BLaER1 treated with 17β-estradiol and CSF1 and Interleukin-3, amounts not matched to agents 10 nM and 100 nM (cell line): ENCODE results near the gene CASZ1.

ENCODE experiments used
- H3K27ac ChIP-seq, 11 experiments: shearing (Covaris generic); formaldehyde crosslinking; 2 replicates each; pipeline ENCODE4 v1.8.1; 2022
- H3K27me3 ChIP-seq, 11 experiments: shearing (Covaris generic); formaldehyde crosslinking; 2 replicates each; pipeline ENCODE4 v1.8.1; 2022
- H3K36me3 ChIP-seq, 11 experiments: shearing (Covaris generic); formaldehyde crosslinking; 2 replicates each; pipeline ENCODE4 v1.8.1; 2022
- H3K4me1 ChIP-seq, 10 experiments: shearing (Covaris generic); formaldehyde crosslinking; 2 replicates each; pipeline ENCODE4 v1.8.1; 2022
- H3K4me2 ChIP-seq, 11 experiments: shearing (Covaris generic); formaldehyde crosslinking; 2 replicates each; pipeline ENCODE4 v1.8.1; 2022
- H3K4me3 ChIP-seq, 10 experiments: shearing (Covaris generic); formaldehyde crosslinking; 2 replicates each; pipeline ENCODE4 v1.8.1; 2022
- H3K9ac ChIP-seq, 11 experiments: shearing (Covaris generic); formaldehyde crosslinking; 2 replicates each; pipeline ENCODE4 v1.8.1; 2022
- H3K9me3 ChIP-seq, 11 experiments: shearing (Covaris generic); formaldehyde crosslinking; replicated peaks in 1 of 11; 2 replicates each; pipeline ENCODE4 v1.8.1; 2022
- H4K20me1 ChIP-seq, 11 experiments: shearing (Covaris generic); formaldehyde crosslinking; 2 replicates each; pipeline ENCODE4 v1.8.1; 2022
- Cebpa-rat ChIP-seq, 11 experiments: shearing (Covaris generic); IDR thresholded peaks; 2 replicates each; pipeline ENCODE4 v1.8.1; 2022

Gene CASZ1

GRCh38 chr1:10677491-10678391, 118.7 kb downstream of the CASZ1 start:
- no peak for TF ChIP-seq Cebpa-rat (IDR thresholded peaks at IDR 0.05)
- H3K9ac ChIP-seq: peak overlapping the region in 5 of 11 experiments; percentile 27 to 52 (median 41); a peak in 8 of 22 replicates
- H3K4me1 ChIP-seq: peaks cover 25 to 70% (median 64%) of the 10 kb centered on the region in 10 experiments
- no peak overlapping the region for H3K4me3 ChIP-seq
- no peaks in the 10 kb centered on the region for H3K9me3 ChIP-seq
- H3K4me2 ChIP-seq: peak overlapping the region; percentile 23 to 85 (median 76); a peak in 21 of 22 replicates
- no peaks in the 10 kb centered on the region for H3K27me3 ChIP-seq
- H4K20me1 ChIP-seq: peaks cover 0 to 46% (median 8%) of the 10 kb centered on the region in 11 experiments; a peak in 8 of 22 replicates
- peak overlapping the region in 1 of 11 experiments; percentile 0; a peak in 1 of 22 replicates for H3K27ac ChIP-seq
- no peaks in the 10 kb centered on the region for H3K36me3 ChIP-seq

- H3K4me1 ChIP-seq: peaks cover 25 to 62% (median 56%) of the 10 kb centered on the region in 10 experiments
- no peak for TF ChIP-seq Cebpa-rat (IDR thresholded peaks at IDR 0.05)
These were observed 119.5 kb downstream of the CASZ1 start for GRCh38 chr1:10676963-10677362.

GRCh38 chr1:10675813-10676212, 120.6 kb downstream of the CASZ1 start:
- H3K9me3 ChIP-seq: no peaks in the 10 kb centered on the region
- H3K4me3 ChIP-seq: no peak overlapping the region
- TF ChIP-seq Cebpa-rat (IDR thresholded peaks at IDR 0.05): no peak
- no peaks in the 10 kb centered on the region for H3K36me3 ChIP-seq
- H3K4me2 ChIP-seq: peak overlapping the region in 6 of 11 experiments; percentile 68 to 85 (median 78); a peak in 9 of 22 replicates
- no peaks in the 10 kb centered on the region for H3K27me3 ChIP-seq
- H3K27ac ChIP-seq: no peak overlapping the region
- H4K20me1 ChIP-seq: peaks cover 0 to 47% (median 8%) of the 10 kb centered on the region in 11 experiments; a peak in 8 of 22 replicates
- no peak overlapping the region for H3K9ac ChIP-seq
- H3K4me1 ChIP-seq: peaks cover 29 to 62% (median 55%) of the 10 kb centered on the region in 10 experiments

More at GRCh38 chr1:10676963-10677362, 119.5 kb downstream of the CASZ1 start:
- H3K4me2 ChIP-seq: peak overlapping the region; percentile 3 to 85 (median 76); a peak in 20 of 22 replicates
- peaks cover 0 to 46% (median 8%) of the 10 kb centered on the region in 11 experiments; a peak in 8 of 22 replicates for H4K20me1 ChIP-seq
- no peaks in the 10 kb centered on the region for H3K36me3 ChIP-seq
- H3K4me3 ChIP-seq: no peak overlapping the region
- H3K27me3 ChIP-seq: no peaks in the 10 kb centered on the region
- peak overlapping the region in 1 of 11 experiments; percentile 0; a peak in 1 of 22 replicates for H3K27ac ChIP-seq
- peak overlapping the region in 8 of 11 experiments; percentile 4 to 52 (median 33); a peak in 8 of 22 replicates for H3K9ac ChIP-seq
- no peaks in the 10 kb centered on the region for H3K9me3 ChIP-seq

DNA sequence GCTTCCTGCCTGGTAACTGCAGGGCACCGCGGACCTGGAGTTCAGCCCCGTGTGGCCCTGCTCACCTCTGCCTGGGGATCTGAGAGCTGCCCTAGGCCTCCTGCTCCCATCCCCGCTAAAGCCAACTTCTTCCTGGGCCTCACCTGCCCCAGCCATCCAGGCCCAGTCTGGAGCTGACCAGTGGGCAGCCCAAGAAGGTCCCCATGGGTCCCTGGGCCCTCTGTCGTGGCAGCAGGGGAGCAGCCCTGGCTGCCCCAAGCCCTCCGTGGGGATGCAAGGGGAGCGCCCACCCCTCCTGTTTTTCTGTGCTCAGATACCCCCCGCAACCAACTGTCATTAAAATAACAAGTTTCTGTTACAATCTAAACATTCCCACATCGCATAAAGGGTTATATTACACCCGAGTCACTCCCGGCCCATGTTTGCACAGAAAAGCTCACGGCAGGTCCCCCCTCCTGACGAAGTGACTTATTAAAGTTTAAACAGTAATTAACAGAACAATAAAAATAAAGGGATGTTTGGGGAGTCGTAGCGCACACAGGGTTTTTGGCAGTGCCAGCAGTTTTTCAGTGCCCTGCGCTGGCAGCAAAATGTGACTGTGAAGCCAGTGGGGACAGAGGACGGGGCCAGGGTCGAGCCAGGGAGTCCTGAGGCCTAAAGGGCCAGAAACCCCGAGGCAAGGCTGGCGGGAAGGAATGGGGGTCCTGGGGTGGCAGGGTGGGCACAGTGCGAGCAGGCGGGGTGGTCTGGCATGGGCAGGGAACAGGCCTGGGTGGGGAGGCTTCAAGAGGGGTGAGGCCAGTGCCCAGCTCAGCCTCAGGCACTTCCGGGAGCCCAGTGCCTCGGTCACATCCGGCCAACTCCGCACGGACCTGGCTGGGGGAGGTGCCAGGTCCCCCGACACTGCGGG, 121.5 kb downstream of the CASZ1 start:
- Histone ChIP-seq H3K4me3 (no peak overlapping the region), H3K27ac (no peak overlapping the region), H3K4me1 (peaks cover 32 to 62% (median 57%) of the 10 kb centered on the region in 10 experiments), H3K4me2 (no peak overlapping the region), H3K36me3 (no peaks in the 10 kb centered on the region), H4K20me1 (peaks cover 0 to 47% (median 8%) of the 10 kb centered on the region in 11 experiments; a peak in 8 of 22 replicates), H3K9ac (no peak overlapping the region), H3K9me3 (no peaks in the 10 kb centered on the region), H3K27me3 (no peaks in the 10 kb centered on the region)
- no peak for TF ChIP-seq Cebpa-rat (IDR thresholded peaks at IDR 0.05)

DNA sequence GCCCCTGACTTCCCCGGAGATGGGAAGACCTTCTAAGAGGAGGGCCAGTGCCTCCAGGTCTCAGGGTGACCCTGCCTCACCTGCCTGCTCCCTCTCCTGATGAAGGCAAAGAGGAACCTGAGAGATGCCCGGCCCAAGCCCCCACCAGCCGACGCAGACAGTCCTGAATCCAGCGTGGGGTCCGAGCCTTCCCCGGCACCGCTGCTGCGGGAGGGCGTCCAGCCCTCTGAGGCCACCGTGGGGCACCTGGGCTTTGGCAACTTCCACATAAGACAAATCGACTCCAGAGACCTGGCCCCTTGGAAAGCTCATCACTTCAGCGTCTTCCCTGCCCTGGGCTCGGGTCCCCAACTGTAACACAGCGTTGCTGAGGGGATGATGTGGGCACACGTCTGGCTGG, 122.2 kb downstream of the CASZ1 start:
- H3K9me3 ChIP-seq: no peaks in the 10 kb centered on the region
- H3K36me3 ChIP-seq: no peaks in the 10 kb centered on the region
- no peak overlapping the region for H3K4me3 ChIP-seq
- no peak for TF ChIP-seq Cebpa-rat (IDR thresholded peaks at IDR 0.05)
- peaks cover 25 to 58% (median 52%) of the 10 kb centered on the region in 10 experiments for H3K4me1 ChIP-seq
- no peak overlapping the region for H3K9ac ChIP-seq
- H3K4me2 ChIP-seq: no peak overlapping the region
- no peak overlapping the region for H3K27ac ChIP-seq
- H4K20me1 ChIP-seq: peaks cover 0 to 44% (median 8%) of the 10 kb centered on the region in 11 experiments; a peak in 8 of 22 replicates
- H3K27me3 ChIP-seq: no peaks in the 10 kb centered on the region

GRCh38 chr1:10673109-10673711, 123.2 kb downstream of the CASZ1 start:
- Histone ChIP-seq H3K27me3 (no peaks in the 10 kb centered on the region), H3K27ac (no peak overlapping the region), H3K4me2 (no peak overlapping the region), H3K4me1 (peaks cover 21 to 57% (median 50%) of the 10 kb centered on the region in 10 experiments), H4K20me1 (peaks cover 0 to 40% (median 4%) of the 10 kb centered on the region in 11 experiments; a peak in 8 of 22 replicates), H3K9ac (no peak overlapping the region), H3K9me3 (no peaks in the 10 kb centered on the region), H3K4me3 (no peak overlapping the region), H3K36me3 (no peaks in the 10 kb centered on the region)
- TF ChIP-seq Cebpa-rat (IDR thresholded peaks at IDR 0.05): no peak

GRCh38 chr1:10672343-10673050, 123.9 kb downstream of the CASZ1 start:
- H3K36me3 ChIP-seq: no peaks in the 10 kb centered on the region
- H3K27ac ChIP-seq: no peak overlapping the region
- H3K4me1 ChIP-seq: peaks cover 16 to 55% (median 47%) of the 10 kb centered on the region in 10 experiments
- no peak overlapping the region for H3K4me3 ChIP-seq
- no peaks in the 10 kb centered on the region for H3K9me3 ChIP-seq
- H3K27me3 ChIP-seq: no peaks in the 10 kb centered on the region
- TF ChIP-seq Cebpa-rat (IDR thresholded peaks at IDR 0.05): no peak
- no peak overlapping the region for H3K4me2 ChIP-seq
- peaks cover 0 to 35% (median 4%) of the 10 kb centered on the region in 11 experiments; a peak in 8 of 22 replicates for H4K20me1 ChIP-seq
- H3K9ac ChIP-seq: no peak overlapping the region
